ENCODE data around the gene TPSAB1.

DNA sequence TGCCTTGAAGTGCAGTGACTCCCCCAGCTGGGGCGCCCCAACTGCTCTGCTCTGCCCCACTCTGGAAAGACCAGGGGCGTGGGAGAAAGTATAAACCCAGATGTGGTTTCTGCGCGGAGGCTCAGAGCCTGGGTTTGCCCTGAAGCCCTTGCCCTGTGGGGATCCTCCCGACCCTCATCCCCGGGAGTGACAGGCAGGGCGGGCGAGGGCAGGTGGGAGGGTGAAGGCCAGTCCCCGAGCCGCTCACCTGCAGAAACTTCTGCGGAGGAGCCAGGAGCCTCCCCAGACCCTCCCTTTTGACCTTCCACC is 19.2 kb downstream of the TPSAB1 start:
- TF ChIP-seq, protein P1, sequence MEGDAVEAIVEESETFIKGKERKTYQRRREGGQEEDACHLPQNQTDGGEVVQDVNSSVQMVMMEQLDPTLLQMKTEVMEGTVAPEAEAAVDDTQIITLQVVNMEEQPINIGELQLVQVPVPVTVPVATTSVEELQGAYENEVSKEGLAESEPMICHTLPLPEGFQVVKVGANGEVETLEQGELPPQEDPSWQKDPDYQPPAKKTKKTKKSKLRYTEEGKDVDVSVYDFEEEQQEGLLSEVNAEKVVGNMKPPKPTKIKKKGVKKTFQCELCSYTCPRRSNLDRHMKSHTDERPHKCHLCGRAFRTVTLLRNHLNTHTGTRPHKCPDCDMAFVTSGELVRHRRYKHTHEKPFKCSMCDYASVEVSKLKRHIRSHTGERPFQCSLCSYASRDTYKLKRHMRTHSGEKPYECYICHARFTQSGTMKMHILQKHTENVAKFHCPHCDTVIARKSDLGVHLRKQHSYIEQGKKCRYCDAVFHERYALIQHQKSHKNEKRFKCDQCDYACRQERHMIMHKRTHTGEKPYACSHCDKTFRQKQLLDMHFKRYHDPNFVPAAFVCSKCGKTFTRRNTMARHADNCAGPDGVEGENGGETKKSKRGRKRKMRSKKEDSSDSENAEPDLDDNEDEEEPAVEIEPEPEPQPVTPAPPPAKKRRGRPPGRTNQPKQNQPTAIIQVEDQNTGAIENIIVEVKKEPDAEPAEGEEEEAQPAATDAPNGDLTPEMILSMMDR (IDR thresholded peaks at IDR 0.05): no peak
- TF ChIP-seq POLR2A (IDR thresholded peaks at IDR 0.05) (no peak), POLR2AphosphoS5 (IDR thresholded peaks at IDR 0.05) (no peak), EP300 (IDR thresholded peaks at IDR 0.05) (no peak)

Measured in upper lobe of left lung (tissue), 4 donors.